Smooth muscle cell (in vitro differentiated cells): ENCODE results near the gene AXIN1. TPM values are rescaled to one million over a fixed set of nuclear protein-coding genes. Genes with fewer than 3 reads are reported as not detected.

ENCODE experiments used
- DNase-seq: peaks from one replicate; lab custom pipeline; 2025; ENCODE audit not compliant: unreplicated experiment; lab: John Stamatoyannopoulos, UW
- H2AFZ ChIP-seq: fragments of 200-600 bp; sonication (generic); 2 replicates; pipeline ENCODE4 v1.6.0; 2016; ENCODE audit warnings: antibody characterized with exemption, low read depth, mild to moderate bottlenecking
- H3F3A ChIP-seq: fragments of 200-600 bp; sonication (generic); 2 replicates; pipeline ENCODE4 v1.6.0; 2017; ENCODE audit warnings: antibody characterized with exemption, low read depth
- H3K27ac ChIP-seq: fragments of 200-600 bp; sonication (generic); 2 replicates; pipeline ENCODE4 v1.5.1; 2016; ENCODE audit warnings: low read depth, mild to moderate bottlenecking
- H3K27me3 ChIP-seq: fragments of 200-600 bp; sonication (generic); 2 replicates; pipeline ENCODE4 v1.6.1; 2016; ENCODE audit warnings: low read depth, mild to moderate bottlenecking
- H3K36me3 ChIP-seq: fragments of 200-600 bp; sonication (generic); 2 replicates; pipeline ENCODE4 v1.5.1; 2016; ENCODE audit warnings: low read depth
- H3K4me1 ChIP-seq: fragments of 200-600 bp; sonication (generic); 2 replicates; pipeline ENCODE4 v1.5.1; 2016; ENCODE audit warnings: low read depth
- H3K4me2 ChIP-seq: fragments of 200-600 bp; sonication (generic); 2 replicates; pipeline ENCODE4 v1.6.0; 2016; ENCODE audit warnings: mild to moderate bottlenecking
- H3K4me3 ChIP-seq: fragments of 200-600 bp; sonication (generic); 2 replicates; pipeline ENCODE4 v1.5.1; 2016; ENCODE audit warnings: mild to moderate bottlenecking
- H3K79me2 ChIP-seq: fragments of 200-600 bp; sonication (generic); 2 replicates; pipeline ENCODE4 v1.6.0; 2016; ENCODE audit warnings: low read depth, mild to moderate bottlenecking
- H3K9ac ChIP-seq: fragments of 200-600 bp; sonication (generic); 2 replicates; pipeline ENCODE4 v1.6.0; 2016; ENCODE audit warnings: low read depth
- H3K9me3 ChIP-seq: fragments of 200-600 bp; sonication (generic); replicated peaks from 2 replicates; pipeline ENCODE4 v1.5.1; 2016; ENCODE audit warnings: low read depth
- H4K20me1 ChIP-seq: fragments of 200-600 bp; sonication (generic); 2 replicates; pipeline ENCODE4 v1.6.0; 2016; ENCODE audit warnings: low read depth
- WGBS: methylation state at CpG from one replicate; pipeline ENCODE4 v1.1.7; 2016; ENCODE audit warnings: low lambda C conversion rate; 5-methylcytosine and 5-hydroxymethylcytosine counted together
- polyA plus RNA-seq: library from polyadenylated mRNA; unstranded; fragments of >200 nt; fragmentation: Nextera tagmentation; extraction: Ambion mirVana; gene quantifications from 2 replicates; pipeline ENCODE4 v1.2.1, GENCODE V29; 2016
- total RNA-seq: library from RNA; depleted of rRNA; stranded (reverse); fragments of >200 nt; gene quantifications from 2 replicates; pipeline ENCODE4 v1.2.3, GENCODE V29; 2014
- TF ChIP-seq, protein P1 (sequence below): fragments of 200-600 bp; sonication (generic); IDR thresholded peaks from 2 replicates; pipeline ENCODE4 v1.5.1; 2017; ENCODE audit warnings: borderline replicate concordance, mild to moderate bottlenecking, antibody characterized with exemption; ENCODE audit not compliant: insufficient read depth, poor library complexity, severe bottlenecking

Gene AXIN1
- total and polyA plus RNA-seq, 2 experiments from 2014 or later: 13.0 to 15.0 TPM

DNA sequence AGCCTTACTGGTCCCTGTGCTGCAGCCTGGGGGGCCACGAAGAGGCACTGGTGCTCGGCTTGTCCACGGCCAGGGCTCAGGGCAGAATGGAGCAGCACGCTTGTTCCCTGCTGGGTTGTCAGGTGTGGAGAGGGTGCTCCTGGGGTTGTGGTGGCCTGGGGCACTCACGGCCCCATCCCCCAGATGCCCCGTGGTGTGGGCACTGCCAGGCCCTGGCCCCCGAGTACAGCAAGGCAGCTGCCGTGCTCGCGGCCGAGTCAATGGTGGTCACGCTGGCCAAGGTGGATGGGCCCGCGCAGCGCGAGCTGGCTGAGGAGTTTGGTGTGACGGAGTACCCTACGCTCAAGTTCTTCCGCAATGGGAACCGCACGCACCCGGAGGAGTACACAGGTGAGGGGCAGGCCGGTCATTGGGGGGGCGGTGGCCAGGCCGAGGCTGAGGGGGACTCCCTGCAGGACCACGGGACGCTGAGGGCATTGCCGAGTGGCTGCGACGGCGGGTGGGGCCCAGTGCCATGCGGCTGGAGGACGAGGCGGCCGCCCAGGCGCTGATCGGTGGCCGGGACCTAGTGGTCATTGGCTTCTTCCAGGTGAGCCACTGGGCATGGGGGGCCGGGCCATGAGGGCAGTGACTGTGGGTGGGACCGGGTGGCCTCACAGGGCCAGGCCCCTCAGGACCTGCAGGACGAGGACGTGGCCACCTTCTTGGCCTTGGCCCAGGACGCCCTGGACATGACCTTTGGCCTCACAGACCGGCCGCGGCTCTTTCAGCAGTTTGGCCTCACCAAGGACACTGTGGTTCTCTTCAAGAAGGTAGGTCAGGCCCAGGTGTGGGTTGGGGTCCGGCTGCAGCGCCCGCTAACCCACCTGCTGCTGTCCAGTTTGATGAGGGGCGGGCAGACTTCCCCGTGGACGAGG, 68.1 kb downstream of the AXIN1 start:
- Histone ChIP-seq H4K20me1 (no peaks in the 10 kb centered on the region), H3K4me1 (no peaks in the 10 kb centered on the region), H3K36me3 (no peaks in the 10 kb centered on the region), H3K27me3 (peaks cover 23% of the 10 kb centered on the region), H3F3A (no peaks in the 10 kb centered on the region), H3K79me2 (no peaks in the 10 kb centered on the region), H3K9me3 (no peaks in the 10 kb centered on the region), H3K4me2 (no peak overlapping the region), H3K9ac (no peak overlapping the region), H3K4me3 (no peak overlapping the region), H2AFZ (no peak overlapping the region), H3K27ac (no peak overlapping the region)
- TF ChIP-seq, protein P1, sequence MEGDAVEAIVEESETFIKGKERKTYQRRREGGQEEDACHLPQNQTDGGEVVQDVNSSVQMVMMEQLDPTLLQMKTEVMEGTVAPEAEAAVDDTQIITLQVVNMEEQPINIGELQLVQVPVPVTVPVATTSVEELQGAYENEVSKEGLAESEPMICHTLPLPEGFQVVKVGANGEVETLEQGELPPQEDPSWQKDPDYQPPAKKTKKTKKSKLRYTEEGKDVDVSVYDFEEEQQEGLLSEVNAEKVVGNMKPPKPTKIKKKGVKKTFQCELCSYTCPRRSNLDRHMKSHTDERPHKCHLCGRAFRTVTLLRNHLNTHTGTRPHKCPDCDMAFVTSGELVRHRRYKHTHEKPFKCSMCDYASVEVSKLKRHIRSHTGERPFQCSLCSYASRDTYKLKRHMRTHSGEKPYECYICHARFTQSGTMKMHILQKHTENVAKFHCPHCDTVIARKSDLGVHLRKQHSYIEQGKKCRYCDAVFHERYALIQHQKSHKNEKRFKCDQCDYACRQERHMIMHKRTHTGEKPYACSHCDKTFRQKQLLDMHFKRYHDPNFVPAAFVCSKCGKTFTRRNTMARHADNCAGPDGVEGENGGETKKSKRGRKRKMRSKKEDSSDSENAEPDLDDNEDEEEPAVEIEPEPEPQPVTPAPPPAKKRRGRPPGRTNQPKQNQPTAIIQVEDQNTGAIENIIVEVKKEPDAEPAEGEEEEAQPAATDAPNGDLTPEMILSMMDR: no peak
- DNase-seq: no peak
- WGBS: 97% methylated on average over 45 of the region's 52 CpGs

DNA sequence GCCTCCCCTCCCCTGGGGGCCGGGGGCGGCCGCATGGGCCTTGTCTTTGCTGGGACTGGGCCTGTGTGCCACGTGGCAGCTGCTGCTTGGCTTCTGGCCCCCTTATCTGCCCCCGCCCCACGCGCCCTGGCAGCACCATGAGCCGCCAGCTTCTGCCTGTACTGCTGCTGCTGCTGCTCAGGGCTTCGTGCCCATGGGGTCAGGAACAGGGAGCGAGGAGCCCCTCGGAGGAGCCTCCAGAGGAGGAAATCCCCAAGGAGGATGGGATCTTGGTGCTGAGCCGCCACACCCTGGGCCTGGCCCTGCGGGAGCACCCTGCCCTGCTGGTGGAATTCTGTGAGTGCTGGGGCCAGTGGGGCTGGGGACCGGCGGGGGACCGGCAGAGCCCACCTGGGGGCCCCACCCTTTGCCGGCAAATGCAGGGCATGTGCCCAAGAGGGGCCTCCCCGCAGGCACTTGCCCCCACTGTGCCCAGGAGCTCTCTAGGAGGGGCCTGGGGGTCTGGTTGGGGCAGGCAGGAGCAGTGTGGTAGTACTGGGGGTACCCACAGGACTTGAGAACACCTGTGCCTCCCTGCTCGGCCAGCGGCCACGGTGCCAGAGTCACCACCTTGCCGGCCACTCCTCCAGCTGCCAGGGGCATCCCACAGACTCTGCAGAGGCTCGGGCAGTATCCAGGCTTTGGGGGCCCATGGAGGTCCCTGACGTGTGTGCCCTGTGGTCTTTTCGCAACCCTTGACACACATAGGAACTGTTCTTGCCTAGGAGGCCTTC, 69.3 kb downstream of the AXIN1 start, which contains the start of gene PDIA2:
Gene PDIA2 (plus strand): TSS at position 132 of the 773 bp plus-strand sequence. CDS start 6 bp downstream, at position 138.
- no peak within 1 kb of the TSS for H3K9ac ChIP-seq
- H3K27ac ChIP-seq: no peak within 1 kb of the TSS
- WGBS: 90% methylated on average over 19 of the region's 25 CpGs
- peaks cover 28% of the 10 kb centered on the region for H3K27me3 ChIP-seq
- H2AFZ ChIP-seq: no peak within 1 kb of the TSS
- H3K4me3 ChIP-seq: no peak within 1 kb of the TSS
- H3K36me3 ChIP-seq: no peaks in the 10 kb centered on the region
- no peaks in the 10 kb centered on the region for H3F3A ChIP-seq
- no peak within 1 kb of the TSS for H3K4me2 ChIP-seq
- no peaks in the 10 kb centered on the region for H3K4me1 ChIP-seq
- no peaks in the 10 kb centered on the region for H3K9me3 ChIP-seq
- H4K20me1 ChIP-seq: no peaks in the 10 kb centered on the region
- no peak for DNase-seq
- TF ChIP-seq, protein P1: no peak
- H3K79me2 ChIP-seq: no peaks in the 10 kb centered on the region

DNA sequence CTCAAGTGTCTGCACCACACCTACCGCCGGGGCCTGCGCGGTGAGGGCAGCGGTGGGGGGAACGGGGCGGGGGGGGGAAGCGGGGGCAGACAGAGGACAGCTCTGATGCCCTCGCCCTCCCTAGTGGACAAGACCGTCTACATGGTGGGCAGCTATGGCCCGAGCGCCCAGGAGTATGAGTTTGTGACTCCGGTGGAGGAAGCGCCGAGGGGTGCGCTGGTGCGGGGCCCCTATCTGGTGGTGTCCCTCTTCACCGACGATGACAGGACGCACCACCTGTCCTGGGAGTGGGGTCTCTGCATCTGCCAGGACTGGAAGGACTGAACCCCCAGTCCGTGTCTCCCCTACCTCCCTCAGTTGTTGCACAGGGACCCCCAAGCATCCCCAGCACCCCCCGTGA, 70.0 kb downstream of the AXIN1 start:
- H3K79me2 ChIP-seq: no peaks in the 10 kb centered on the region
- no peak overlapping the region for H3K4me3 ChIP-seq
- TF ChIP-seq, protein P1: no peak
- no peaks in the 10 kb centered on the region for H3K9me3 ChIP-seq
- no peak overlapping the region for H3K9ac ChIP-seq
- no peak overlapping the region for H2AFZ ChIP-seq
- no peak overlapping the region for H3K4me2 ChIP-seq
- H3K36me3 ChIP-seq: no peaks in the 10 kb centered on the region
- H4K20me1 ChIP-seq: no peaks in the 10 kb centered on the region
- DNase-seq: no peak
- no peak overlapping the region for H3K27ac ChIP-seq
- no peaks in the 10 kb centered on the region for H3K4me1 ChIP-seq
- 96% methylated on average over 20 of the region's 22 CpGs for WGBS
- peaks cover 28% of the 10 kb centered on the region for H3K27me3 ChIP-seq
- H3F3A ChIP-seq: no peaks in the 10 kb centered on the region
